AG10803 (cell line): ENCODE data around the gene EEF1B2.
A peak's percentile ranks its signal among the peaks of the same experiment; 100 is the strongest.
"Not testable (repeated sequence)": the region's sequence is repeated elsewhere in the genome, so short reads cannot be mapped to it uniquely, and the experiment has no call there.

Experiments used
- DNase-seq: peaks from one replicate; pipeline ENCODE4 v3.0.0; 2010; ENCODE audit warnings: low read depth
- H3K4me3 ChIP-seq: 2 replicates; pipeline ENCODE4 v1.5.1; 2011; ENCODE audit warnings: mild to moderate bottlenecking, low read length, control low read depth
- CTCF ChIP-seq: conservative IDR thresholded peaks from 2 replicates; pipeline ENCODE4 v1.5.1; 2011; ENCODE audit warnings: mild to moderate bottlenecking, low read length, control low read depth, inconsistent platforms

EEF1B2 gene

GRCh38 chr2:206193671-206194357 is 34.1 kb downstream of the EEF1B2 start:
- no peak overlapping the region for H3K4me3 ChIP-seq
- no peak for DNase-seq
- no peak for TF ChIP-seq CTCF

GRCh38 chr2:206198677-206199076 is 39.0 kb downstream of the EEF1B2 start:
- no peak overlapping the region for H3K4me3 ChIP-seq
- peak; percentile 67 for DNase-seq

GRCh38 chr2:206201075-206201848 is 41.6 kb downstream of the EEF1B2 start:
- DNase-seq: no peak
- no peak for TF ChIP-seq CTCF
- no peak overlapping the region for H3K4me3 ChIP-seq

More at GRCh38 chr2:206198677-206199076, 39.0 kb downstream of the EEF1B2 start:
- TF ChIP-seq CTCF: no peak

GRCh38 chr2:206202446-206202845 is 42.8 kb downstream of the EEF1B2 start:
- no peak for TF ChIP-seq CTCF
- H3K4me3 ChIP-seq: no peak overlapping the region
- DNase-seq: no peak

- no peak overlapping the region for H3K4me3 ChIP-seq
- no peak for DNase-seq
- TF ChIP-seq CTCF: no peak
Observed at GRCh38 chr2:206203331-206203730, 43.6 kb downstream of the EEF1B2 start.

- H3K4me3 ChIP-seq: no peak overlapping the region
- DNase-seq: no peak
- no peak for TF ChIP-seq CTCF
Observed at GRCh38 chr2:206204710-206205109, 45.0 kb downstream of the EEF1B2 start.

- DNase-seq: peak; percentile 13
- not testable (repeated sequence) for H3K4me3 ChIP-seq
Observed at GRCh38 chr2:206207316-206207715, 47.6 kb downstream of the EEF1B2 start.
